ENCODE data around the gene ADAMTS2.

- no peak for TF ChIP-seq CTCF (IDR thresholded peaks at IDR 0.05)
- no peak for TF ChIP-seq EP300 (IDR thresholded peaks at IDR 0.05; ENCODE audit: low read depth)
Measured at GRCh38 chr5:179148703-179149170, 196.5 kb downstream of the ADAMTS2 start.

All from transverse colon (tissue), 3 donors.